Measurements from ENCODE around the gene ADAD1.

ADAD1 gene

GRCh38 chr4:122456231-122457116 is 77.7 kb downstream of the ADAD1 start, which contains the start of gene IL2:
TSS of gene IL2 (minus strand) at chr4:122456725. CDS start at chr4:122456440, 285 bp downstream.
- no peak for DNase-seq (ENCODE audit: low read depth)

- no peak for DNase-seq (ENCODE audit: low read depth)
Observed at GRCh38 chr4:122458625-122459024, 79.8 kb downstream of the ADAD1 start.

- DNase-seq (ENCODE audit: low read depth): no peak
Observed at GRCh38 chr4:122469457-122469856, 90.6 kb downstream of the ADAD1 start.

GRCh38 chr4:122475233-122475632 is 96.4 kb downstream of the ADAD1 start:
- DNase-seq (ENCODE audit: low read depth): no peak

- DNase-seq (ENCODE audit: low read depth): no peak
Observed at GRCh38 chr4:122476126-122476525, 97.3 kb downstream of the ADAD1 start.

- DNase-seq (ENCODE audit: low read depth): no peak
Observed at GRCh38 chr4:122476745-122477144, 97.9 kb downstream of the ADAD1 start.
